ENCODE results near the gene SEC61A2.

Gene SEC61A2

GRCh38 chr10:12189426-12189825 is 59.9 kb downstream of the SEC61A2 start:
- no peak for DNase-seq (ENCODE audit: extremely low read depth, low read depth)
- no peak for TF ChIP-seq CTCF (IDR thresholded peaks at IDR 0.05; ENCODE audit: low read depth, low read length)

GRCh38 chr10:12191715-12192114 is 62.2 kb downstream of the SEC61A2 start:
- no peak for DNase-seq (ENCODE audit: extremely low read depth, low read depth)

GRCh38 chr10:12193193-12193592 is 63.7 kb downstream of the SEC61A2 start:
- no peak for TF ChIP-seq CTCF (IDR thresholded peaks at IDR 0.05; ENCODE audit: low read depth, low read length)
- DNase-seq (ENCODE audit: extremely low read depth, low read depth) = no peak

More at GRCh38 chr10:12191715-12192114, 62.2 kb downstream of the SEC61A2 start:
- TF ChIP-seq CTCF (IDR thresholded peaks at IDR 0.05; ENCODE audit: low read depth, low read length) = no peak

GRCh38 chr10:12194752-12195271 is 65.3 kb downstream of the SEC61A2 start:
- no peak for DNase-seq (ENCODE audit: extremely low read depth, low read depth)
- no peak for TF ChIP-seq CTCF (IDR thresholded peaks at IDR 0.05; ENCODE audit: low read depth, low read length)

- DNase-seq (ENCODE audit: extremely low read depth, low read depth) = no peak
- no peak for TF ChIP-seq CTCF (IDR thresholded peaks at IDR 0.05; ENCODE audit: low read depth, low read length)
These were observed 65.8 kb downstream of the SEC61A2 start for GRCh38 chr10:12195281-12195602.

GRCh38 chr10:12195603-12196506 is 66.4 kb downstream of the SEC61A2 start, which contains the start of the genes CDC123 and NUDT5:
CDC123 (plus strand) TSS chr10:12196188; CDS start chr10:12196246, 58 bp downstream.
NUDT5 (minus strand) TSS chr10:12195891; CDS start chr10:12186291, 9,600 bp downstream.
- peak; percentile 59 for DNase-seq (ENCODE audit: extremely low read depth, low read depth)

More at GRCh38 chr10:12195603-12196506, 66.4 kb downstream of the SEC61A2 start, which contains the start of the genes CDC123 and NUDT5:
- TF ChIP-seq CTCF (IDR thresholded peaks at IDR 0.05; ENCODE audit: low read depth, low read length) = no peak
